HCT116 (cell line): ENCODE results near the gene KMT2B. TPM values are rescaled to one million over a fixed set of nuclear protein-coding genes. Genes with fewer than 3 reads are reported as not detected.

Source experiments
- ATAC-seq: fragments of 200-7000 bp; cut with Tn5 transposase; 2 replicates; pipeline ENCODE4 v1.9.1; 2020; ENCODE audit warnings: mild to moderate bottlenecking, moderate library complexity
- BruUV-seq: library from RNA; stranded (reverse); fragments of 400-500 nt; replicated peaks from 2 replicates; lab custom pipeline; 2021; lab: Mats Ljungman, UMichigan
- CTCF ChIA-PET: fragments of 300-600 bp; sonication (Branson Sonifier 250); formaldehyde crosslinking; loops from one replicate; lab custom pipeline; 2021; ENCODE audit warnings: antibody characterized with exemption; lab: Charles Lee
- POLR2A ChIA-PET: fragments of 300-600, 350-600 bp; sonication (Branson Sonifier 250); formaldehyde crosslinking; loops from one replicate; lab custom pipeline; 2021; ENCODE audit warnings: antibody characterized with exemption; lab: Charles Lee
- RAD21 ChIA-PET, 2 experiments: fragments of 300-600 bp; sonication (Branson Sonifier 250); formaldehyde crosslinking; loops; one replicate each; lab custom pipeline; 2023; ENCODE audit warnings: low total read pairs in 2 of 2; ENCODE audit not compliant: uncharacterized antibody in 2 of 2, unreplicated experiment in 2 of 2, low non-redundant PET in 1 of 2; lab: Charles Lee
- DNase-seq: peaks from one replicate; pipeline ENCODE4 v3.0.0-alpha.2; 2010; ENCODE audit warnings: low read depth, low spot score
- H2AFZ ChIP-seq: fragments of 200-600 bp; shearing (Covaris generic), sonication (generic); 2 replicates; pipeline ENCODE4 v1.6.1; 2017; ENCODE audit warnings: low read depth, mixed run types, mixed read lengths, antibody characterized with exemption, low read length; ENCODE audit not compliant: poor library complexity, severe bottlenecking
- H3K27ac ChIP-seq: 2 replicates; pipeline ENCODE4 v1.5.1; 2012; ENCODE audit warnings: low read depth, low read length
- H3K27me3 ChIP-seq: fragments of 200-600 bp; sonication (generic); 2 replicates; pipeline ENCODE4 v1.6.1; 2016; ENCODE audit warnings: mixed run types, low read length, mixed read lengths; ENCODE audit not compliant: insufficient read depth
- H3K36me3 ChIP-seq, 2 experiments: fragments of 200-500 bp in 1 of 2; fragments of 200-600 bp in 1 of 2; sonication (Bioruptor generic) in 1 of 2; sonication (generic) in 1 of 2; 2 replicates each; pipeline versions ENCODE4 v1.5.1 to v1.6.1; 2014 to 2016; ENCODE audit warnings: low read length in 2 of 2, inconsistent platforms in 1 of 2, mixed read lengths in 1 of 2, mixed run types in 1 of 2; ENCODE audit not compliant: insufficient read depth in 2 of 2, control insufficient read depth in 1 of 2
- H3K4me1 ChIP-seq, 2 experiments: fragments of 200-600 bp in 1 of 2; sonication (generic) in 1 of 2; 2 replicates each; pipeline versions ENCODE4 v1.5.1 to v1.6.1; 2012 to 2017; ENCODE audit warnings: low read length in 2 of 2, inconsistent platforms in 1 of 2, mild to moderate bottlenecking in 1 of 2, mixed read lengths in 1 of 2, mixed run types in 1 of 2, moderate library complexity in 1 of 2; ENCODE audit not compliant: insufficient read depth in 2 of 2, control insufficient read depth in 1 of 2
- H3K4me2 ChIP-seq: fragments of 200-600 bp; sonication (generic); 2 replicates; pipeline ENCODE4 v1.6.1; 2017; ENCODE audit warnings: mixed run types, low read length, mixed read lengths
- H3K4me3 ChIP-seq, 2 experiments: fragments of 200-600 bp in 1 of 2; sonication (generic) in 1 of 2; replicated peaks in 1 of 2; 2 replicates each; pipeline ENCODE4 v1.5.1; 2011 to 2016; ENCODE audit warnings: low read length in 2 of 2, control low read depth in 1 of 2, low read depth in 1 of 2, mild to moderate bottlenecking in 1 of 2, mixed read lengths in 1 of 2, mixed run types in 1 of 2
- H3K79me2 ChIP-seq: fragments of 200-600 bp; sonication (generic); 2 replicates; pipeline ENCODE4 v1.6.1; 2017; ENCODE audit warnings: mild to moderate bottlenecking, mixed run types, low read length, moderate library complexity, mixed read lengths; ENCODE audit not compliant: insufficient read depth
- H3K9ac ChIP-seq: fragments of 200-600 bp; sonication (generic); 2 replicates; pipeline ENCODE4 v1.6.1; 2016; ENCODE audit warnings: low read length, mixed read lengths
- H3K9me2 ChIP-seq: fragments of 200-600 bp; sonication (generic), shearing (Covaris generic); 2 replicates; pipeline ENCODE4 v1.6.1; 2017; ENCODE audit warnings: mixed run types, mild to moderate bottlenecking, moderate library complexity; ENCODE audit not compliant: insufficient read depth
- H3K9me3 ChIP-seq, 2 experiments: fragments of 200-500 bp in 1 of 2; fragments of 200-600 bp in 1 of 2; sonication (Bioruptor generic) in 1 of 2; sonication (generic) in 1 of 2; 2 replicates each; pipeline ENCODE4 v1.6.1; 2014 to 2017; ENCODE audit warnings: low read length in 2 of 2, mixed read lengths in 2 of 2, inconsistent platforms in 1 of 2, low read depth in 1 of 2, mild to moderate bottlenecking in 1 of 2, mixed run types in 1 of 2, moderate library complexity in 1 of 2; ENCODE audit not compliant: control insufficient read depth in 1 of 2, insufficient read depth in 1 of 2
- H4K20me1 ChIP-seq: fragments of 200-600 bp; sonication (generic), shearing (Covaris generic); 2 replicates; pipeline ENCODE4 v1.6.1; 2017; ENCODE audit warnings: mixed run types, mild to moderate bottlenecking, moderate library complexity; ENCODE audit not compliant: insufficient read depth
- CEBPB ChIP-seq: IDR thresholded peaks from 2 replicates; pipeline ENCODE4 v1.6.1; 2012; ENCODE audit warnings: low read depth
- CTCF ChIP-seq, 3 experiments: fragments of 200-600 bp in 1 of 3; sonication (generic) in 1 of 3; IDR thresholded peaks in 2 of 3; conservative IDR thresholded peaks in 1 of 3; 2 replicates each; pipeline ENCODE4 v1.5.1; 2012 to 2017; ENCODE audit warnings: low read depth in 2 of 3, low read length in 2 of 3, antibody characterized with exemption in 1 of 3, borderline replicate concordance in 1 of 3, control low read depth in 1 of 3, mild to moderate bottlenecking in 1 of 3, mixed read lengths in 1 of 3, mixed run types in 1 of 3, moderate library complexity in 1 of 3; ENCODE audit not compliant: insufficient read depth in 1 of 3
- EGR1 ChIP-seq: IDR thresholded peaks from 2 replicates; pipeline ENCODE4 v1.6.1; 2012; ENCODE audit warnings: low read depth
- EZH2 ChIP-seq: fragments of 200-600 bp; sonication (generic); IDR thresholded peaks from 2 replicates; pipeline ENCODE4 v1.6.1; 2017; ENCODE audit warnings: antibody characterized with exemption, mixed run types
- FOSL1 ChIP-seq: IDR thresholded peaks from 2 replicates; pipeline ENCODE4 v1.6.1; 2012; ENCODE audit warnings: low read depth
- JUND ChIP-seq: IDR thresholded peaks from 2 replicates; pipeline ENCODE4 v1.6.1; 2012
- POLR2A ChIP-seq: IDR thresholded peaks from 2 replicates; pipeline ENCODE4 v1.7.0; 2011; ENCODE audit warnings: borderline replicate concordance; ENCODE audit not compliant: insufficient read depth, insufficient read length; ENCODE audit errors: extremely low read depth
- POLR2AphosphoS5 ChIP-seq: IDR thresholded peaks from 2 replicates; pipeline ENCODE4 v1.6.1; 2011; ENCODE audit warnings: mild to moderate bottlenecking, low read depth, low read length, moderate library complexity
- RAD21 ChIP-seq: IDR thresholded peaks from 2 replicates; pipeline ENCODE4 v1.6.1; 2012; ENCODE audit warnings: low read depth, mild to moderate bottlenecking
- REST ChIP-seq: IDR thresholded peaks from 2 replicates; pipeline ENCODE4 v1.6.1; 2012; ENCODE audit warnings: low read depth
- SIN3A ChIP-seq: IDR thresholded peaks from 2 replicates; pipeline ENCODE4 v1.6.1; 2012; ENCODE audit warnings: low read depth
- SP1 ChIP-seq: IDR thresholded peaks from 2 replicates; pipeline ENCODE4 v1.6.1; 2012; ENCODE audit warnings: low read depth
- SRF ChIP-seq: IDR thresholded peaks from 2 replicates; pipeline ENCODE4 v1.6.1; 2012; ENCODE audit warnings: low read depth
- TCF7L2 ChIP-seq: IDR thresholded peaks from 2 replicates; pipeline ENCODE4 v1.7.0; 2011; ENCODE audit warnings: borderline replicate concordance, inconsistent platforms; ENCODE audit not compliant: insufficient read depth, insufficient read length; ENCODE audit errors: extremely low read depth
- YY1 ChIP-seq: IDR thresholded peaks from 2 replicates; pipeline ENCODE4 v1.6.1; 2011; ENCODE audit warnings: low read length, low read depth, moderate library complexity, mild to moderate bottlenecking; ENCODE audit not compliant: insufficient replicate concordance; ENCODE audit errors: extremely low read depth
- ZBTB33 ChIP-seq: IDR thresholded peaks from 2 replicates; pipeline ENCODE4 v1.6.1; 2011; ENCODE audit warnings: mild to moderate bottlenecking, low read length, moderate library complexity; ENCODE audit not compliant: insufficient replicate concordance; ENCODE audit errors: extremely low read depth
- intact Hi-C: fragments of 100-400 bp; cut with micrococcal nuclease; formaldehyde crosslinking; loops from 2 replicates; pipeline ENCODE4 v1.10.0; 2022
- total RNA-seq: library from RNA; stranded (reverse); gene quantifications from one replicate; pipeline ENCODE4 v1.2.1, GENCODE V29; 2021; ENCODE audit not compliant: unreplicated experiment

Gene KMT2B
- total RNA-seq, 1 experiment from 2014 or later, result 29.9 TPM

GRCh38 chr19:35713506-35713850 is 4.3 kb upstream of the KMT2B start:
- ChIA-PET CTCF (no interaction called here), POLR2A (no interaction called here), RAD21 (no interaction called here)
- Histone ChIP-seq H3K4me1 (peaks cover 9 to 33% of the 10 kb centered on the region in 2 experiments; a peak in 3 of 4 replicates), H3K27ac (no peak overlapping the region), H3K9me2 (no peaks in the 10 kb centered on the region), H3K27me3 (no peaks in the 10 kb centered on the region), H2AFZ (no peak overlapping the region), H3K9ac (no peak overlapping the region), H3K9me3 (no peaks in the 10 kb centered on the region), H3K36me3 (no peaks in the 10 kb centered on the region), H3K4me2 (no peak overlapping the region), H4K20me1 (no peaks in the 10 kb centered on the region), H3K4me3 (no peak overlapping the region), H3K79me2 (peaks cover 8% of the 10 kb centered on the region)
- intact Hi-C loops, result loop anchor here (10.0 kb wide), 1 partner anchor 359 kb away; the partner anchor contains the start of gene FFAR3
- BruUV-seq, result no TSS peak
- DNase-seq, result no peak
- ATAC-seq, result no peak
- TF ChIP-seq CEBPB (no peak), FOSL1 (no peak), CTCF (IDR thresholded peaks at IDR 0.05 in 2 of 3, conservative IDR thresholded peaks at IDR 0.05 in 1 of 3; ENCODE audit: borderline replicate concordance in 1 of 3, insufficient read depth in 1 of 3, low read depth in 2 of 3, low read length in 2 of 3) (no peak), YY1 (no peak), SIN3A (no peak), POLR2A (no peak), JUND (no peak), POLR2AphosphoS5 (no peak), EGR1 (no peak), REST (no peak), RAD21 (no peak), EZH2 (no peak), ZBTB33 (no peak), SP1 (no peak), SRF (no peak), TCF7L2 (no peak)
- TF ChIP-seq, all 23 proteins: peak for 0
